Stimulated activated naive B cell treated with anti-CD40 and anti-IgM and Interleukin-4, amounts not matched to agents 10 μg/mL and 1 μg/mL and 100 μg/mL, for 72 hours (primary cell): ENCODE measurements around the gene RBKS.

Experiments used
- ATAC-seq, 2 donors: fragments of 150-1000 bp; cut with Tn5 transposase; replicated peaks; 2 replicates each; pipeline ENCODE4 v1.10.0; 2021; ENCODE audit warnings: moderate library complexity in 1 of 2
- DNase-seq: peaks from one replicate; pipeline ENCODE4 v3.0.0; 2021
- H3K27ac Mint-ChIP-seq: one replicate; pipeline ENCODE4 v1.8.0; 2022; ENCODE audit warnings: mild to moderate bottlenecking, mixed read lengths
- H3K27me3 Mint-ChIP-seq, 2 donors: one replicate each; pipeline ENCODE4 v1.8.0; 2022; ENCODE audit warnings: mixed read lengths in 2 of 2
- H3K36me3 Mint-ChIP-seq, 2 donors: one replicate each; pipeline ENCODE4 v1.8.0; 2022; ENCODE audit warnings: mixed read lengths in 2 of 2, mild to moderate bottlenecking in 1 of 2
- H3K4me1 Mint-ChIP-seq, 2 donors: one replicate each; pipeline ENCODE4 v1.8.0; 2022; ENCODE audit warnings: mixed read lengths in 2 of 2, mild to moderate bottlenecking in 1 of 2
- H3K4me3 Mint-ChIP-seq, 2 donors: one replicate each; pipeline ENCODE4 v1.8.0; 2022; ENCODE audit warnings: mild to moderate bottlenecking in 2 of 2, mixed read lengths in 2 of 2, moderate library complexity in 1 of 2
- H3K9me3 Mint-ChIP-seq, 2 donors: one replicate each; pipeline ENCODE4 v1.8.0; 2022; ENCODE audit warnings: mixed read lengths in 2 of 2, mild to moderate bottlenecking in 1 of 2

Gene RBKS

GRCh38 chr2:27849558-27850205, 40.5 kb downstream of the RBKS start:
- peak overlapping the region; percentile 3 for H3K27ac Mint-ChIP-seq
- no peak overlapping the region for H3K4me3 Mint-ChIP-seq
- H3K36me3 Mint-ChIP-seq: peaks cover 3% of the 10 kb centered on the region in 2 donors
- H3K27me3 Mint-ChIP-seq: no peaks in the 10 kb centered on the region
- no peak for ATAC-seq
- H3K9me3 Mint-ChIP-seq: peaks cover 0 to 3% of the 10 kb centered on the region in 2 donors
- no peak for DNase-seq
- no peaks in the 10 kb centered on the region for H3K4me1 Mint-ChIP-seq

GRCh38 chr2:27847333-27847732, 42.9 kb downstream of the RBKS start:
- ATAC-seq: no peak
- Mint-ChIP-seq H3K27me3 (no peaks in the 10 kb centered on the region), H3K36me3 (peaks cover 3 to 6% of the 10 kb centered on the region in 2 donors), H3K4me1 (no peaks in the 10 kb centered on the region), H3K9me3 (peaks cover 0 to 3% of the 10 kb centered on the region in 2 donors), H3K4me3 (no peak overlapping the region), H3K27ac (no peak overlapping the region)
- no peak for DNase-seq

GRCh38 chr2:27844821-27845255, 45.3 kb downstream of the RBKS start:
- no peak overlapping the region for H3K4me3 Mint-ChIP-seq
- no peaks in the 10 kb centered on the region for H3K4me1 Mint-ChIP-seq
- no peaks in the 10 kb centered on the region for H3K27me3 Mint-ChIP-seq
- no peak overlapping the region for H3K27ac Mint-ChIP-seq
- H3K36me3 Mint-ChIP-seq: peaks cover 5 to 8% of the 10 kb centered on the region in 2 donors
- H3K9me3 Mint-ChIP-seq: peaks cover 0 to 2% of the 10 kb centered on the region in 2 donors
- DNase-seq (no peak), ATAC-seq (no peak)

GRCh38 chr2:27843992-27844391, 46.2 kb downstream of the RBKS start:
- H3K9me3 Mint-ChIP-seq: no peaks in the 10 kb centered on the region
- H3K27ac Mint-ChIP-seq: no peak overlapping the region
- DNase-seq: no peak
- H3K4me3 Mint-ChIP-seq: no peak overlapping the region
- peaks cover 3 to 7% of the 10 kb centered on the region in 2 donors for H3K36me3 Mint-ChIP-seq
- no peaks in the 10 kb centered on the region for H3K4me1 Mint-ChIP-seq
- H3K27me3 Mint-ChIP-seq: no peaks in the 10 kb centered on the region
- no peak for ATAC-seq

- ATAC-seq (no peak), DNase-seq (no peak)
- Mint-ChIP-seq H3K36me3 (peaks cover 3 to 7% of the 10 kb centered on the region in 2 donors), H3K4me3 (no peak overlapping the region), H3K27ac (no peak overlapping the region), H3K27me3 (no peaks in the 10 kb centered on the region), H3K9me3 (no peaks in the 10 kb centered on the region), H3K4me1 (peaks cover 0 to 5% of the 10 kb centered on the region in 2 donors)
Observed at GRCh38 chr2:27842894-27843293, 47.3 kb downstream of the RBKS start.

GRCh38 chr2:27839022-27839618, 51.1 kb downstream of the RBKS start:
- ATAC-seq: no peak
- Mint-ChIP-seq H3K27ac (no peak overlapping the region), H3K36me3 (peaks cover 11 to 13% of the 10 kb centered on the region in 2 donors), H3K27me3 (no peaks in the 10 kb centered on the region), H3K4me3 (no peak overlapping the region), H3K4me1 (peaks cover 0 to 5% of the 10 kb centered on the region in 2 donors), H3K9me3 (peaks cover 0 to 2% of the 10 kb centered on the region in 2 donors)
- no peak for DNase-seq

- H3K36me3 Mint-ChIP-seq: peaks cover 11 to 13% of the 10 kb centered on the region in 2 donors
- ATAC-seq (no peak), DNase-seq (no peak)
- peaks cover 0 to 5% of the 10 kb centered on the region in 2 donors for H3K4me1 Mint-ChIP-seq
- H3K27me3 Mint-ChIP-seq: no peaks in the 10 kb centered on the region
- no peak overlapping the region for H3K4me3 Mint-ChIP-seq
- H3K9me3 Mint-ChIP-seq: peaks cover 0 to 2% of the 10 kb centered on the region in 2 donors
- H3K27ac Mint-ChIP-seq: no peak overlapping the region
Observed at GRCh38 chr2:27838502-27838901, 51.7 kb downstream of the RBKS start.

GRCh38 chr2:27833931-27834330, 56.3 kb downstream of the RBKS start:
- H3K36me3 Mint-ChIP-seq: peaks cover 17 to 39% of the 10 kb centered on the region in 2 donors
- H3K4me1 Mint-ChIP-seq: peaks cover 0 to 5% of the 10 kb centered on the region in 2 donors
- ATAC-seq (no peak), DNase-seq (no peak)
- peaks cover 0 to 5% of the 10 kb centered on the region in 2 donors for H3K9me3 Mint-ChIP-seq
- H3K4me3 Mint-ChIP-seq: no peak overlapping the region
- H3K27ac Mint-ChIP-seq: no peak overlapping the region
- no peaks in the 10 kb centered on the region for H3K27me3 Mint-ChIP-seq

GRCh38 chr2:27832396-27832795, 57.8 kb downstream of the RBKS start:
- ATAC-seq (no peak), DNase-seq (no peak)

GRCh38 chr2:27831279-27832050, 58.7 kb downstream of the RBKS start:
- H3K27me3 Mint-ChIP-seq: no peaks in the 10 kb centered on the region
- H3K4me1 Mint-ChIP-seq: no peaks in the 10 kb centered on the region
- no peak overlapping the region for H3K4me3 Mint-ChIP-seq
- no peak overlapping the region for H3K27ac Mint-ChIP-seq
- peaks cover 0 to 3% of the 10 kb centered on the region in 2 donors for H3K9me3 Mint-ChIP-seq
- no peak for ATAC-seq
- peaks cover 16 to 33% of the 10 kb centered on the region in 2 donors for H3K36me3 Mint-ChIP-seq
- DNase-seq: no peak

More at GRCh38 chr2:27832396-27832795, 57.8 kb downstream of the RBKS start:
- Mint-ChIP-seq H3K4me3 (no peak overlapping the region), H3K27me3 (no peaks in the 10 kb centered on the region), H3K27ac (no peak overlapping the region), H3K4me1 (no peaks in the 10 kb centered on the region), H3K36me3 (peaks cover 20 to 38% of the 10 kb centered on the region in 2 donors), H3K9me3 (peaks cover 0 to 5% of the 10 kb centered on the region in 2 donors)

GRCh38 chr2:27830656-27831055, 59.5 kb downstream of the RBKS start:
- Mint-ChIP-seq H3K27ac (no peak overlapping the region), H3K9me3 (peaks cover 0 to 3% of the 10 kb centered on the region in 2 donors), H3K36me3 (peaks cover 16 to 35% of the 10 kb centered on the region in 2 donors), H3K4me1 (no peaks in the 10 kb centered on the region), H3K4me3 (no peak overlapping the region), H3K27me3 (no peaks in the 10 kb centered on the region)
- DNase-seq (no peak), ATAC-seq (no peak)

GRCh38 chr2:27829791-27830190, 60.4 kb downstream of the RBKS start:
- ATAC-seq (no peak), DNase-seq (no peak)
- H3K27me3 Mint-ChIP-seq: no peaks in the 10 kb centered on the region
- no peak overlapping the region for H3K4me3 Mint-ChIP-seq
- peaks cover 16 to 35% of the 10 kb centered on the region in 2 donors for H3K36me3 Mint-ChIP-seq
- no peaks in the 10 kb centered on the region for H3K4me1 Mint-ChIP-seq
- H3K27ac Mint-ChIP-seq: no peak overlapping the region
- peaks cover 0 to 3% of the 10 kb centered on the region in 2 donors for H3K9me3 Mint-ChIP-seq

- no peak overlapping the region for H3K4me3 Mint-ChIP-seq
- no peaks in the 10 kb centered on the region for H3K27me3 Mint-ChIP-seq
- DNase-seq (no peak), ATAC-seq (no peak)
- no peaks in the 10 kb centered on the region for H3K4me1 Mint-ChIP-seq
- H3K9me3 Mint-ChIP-seq: peaks cover 0 to 10% of the 10 kb centered on the region in 2 donors
- H3K36me3 Mint-ChIP-seq: peaks cover 24 to 46% of the 10 kb centered on the region in 2 donors
- no peak overlapping the region for H3K27ac Mint-ChIP-seq
Observed at GRCh38 chr2:27828305-27828704, 61.9 kb downstream of the RBKS start.

GRCh38 chr2:27824401-27824800, 65.8 kb downstream of the RBKS start:
- ATAC-seq (no peak), DNase-seq (no peak)
- Mint-ChIP-seq H3K27me3 (no peaks in the 10 kb centered on the region), H3K4me3 (no peak overlapping the region), H3K4me1 (no peaks in the 10 kb centered on the region), H3K36me3 (peaks cover 12 to 24% of the 10 kb centered on the region in 2 donors), H3K9me3 (peaks cover 0 to 7% of the 10 kb centered on the region in 2 donors), H3K27ac (no peak overlapping the region)
